GM23248 (cell line): Measurements from ENCODE around the gene R3HDML.

ENCODE experiments used
- EZH2 ChIP-seq: fragments of 200-600 bp; sonication (generic); IDR thresholded peaks from 2 replicates; pipeline ENCODE4 v1.6.1; 2018; ENCODE audit warnings: antibody characterized with exemption, mild to moderate bottlenecking; ENCODE audit not compliant: insufficient read depth, poor library complexity, severe bottlenecking
- EZH2phosphoT487 ChIP-seq: fragments of 200-600 bp; sonication (generic); IDR thresholded peaks from 2 replicates; pipeline ENCODE4 v1.6.1; 2018; ENCODE audit warnings: antibody characterized with exemption, moderate library complexity, mild to moderate bottlenecking, low read depth; ENCODE audit not compliant: insufficient read depth

GRCh38 chr20:44392776-44393607, 56.1 kb downstream of the R3HDML start:
- TF ChIP-seq EZH2 (no peak), EZH2phosphoT487 (no peak)
